Uterus (tissue), 4 donors: ENCODE data around the gene PTPN23. TPM values are rescaled to one million over a fixed set of nuclear protein-coding genes. Genes with fewer than 3 reads are reported as not detected.

Source experiments
- DNase-seq, 2 donors: peaks; one replicate each; pipeline ENCODE4 v3.0.0-alpha.2; 2019 to 2020
- H3K27ac ChIP-seq, 2 donors: fragments of 200-600 bp; sonication (generic); 1 replicate in 1 of 2; 2 replicates in 1 of 2; pipeline ENCODE4 v1.5.1; 2016 to 2018
- H3K27me3 ChIP-seq, 2 donors: fragments of 200-600 bp; sonication (generic); one replicate each; pipeline ENCODE4 v1.5.1; 2018 to 2019; ENCODE audit warnings: control low read depth in 1 of 2
- H3K36me3 ChIP-seq, 2 donors: fragments of 200-600 bp; sonication (generic); one replicate each; pipeline ENCODE4 v1.5.1; 2019; ENCODE audit warnings: control low read depth in 1 of 2
- H3K4me1 ChIP-seq, 2 donors: fragments of 200-600 bp; sonication (generic); one replicate each; pipeline ENCODE4 v1.5.1; 2018 to 2019; ENCODE audit warnings: control low read depth in 1 of 2
- H3K4me3 ChIP-seq, 2 donors: fragments of 200-600 bp; sonication (generic); 1 replicate in 1 of 2; 2 replicates in 1 of 2; pipeline ENCODE4 v1.5.1; 2018 to 2019; ENCODE audit warnings: mild to moderate bottlenecking in 1 of 2
- H3K9me3 ChIP-seq, 2 donors: fragments of 200-600 bp; sonication (generic); one replicate each; pipeline ENCODE4 v1.5.1; 2019; ENCODE audit warnings: control low read depth in 1 of 2
- CTCF ChIP-seq, 4 experiments: fragments of 200-600 bp in 2 of 4; fragments of 450-650 bp in 2 of 4; sonication (generic) in 2 of 4; IDR thresholded peaks; one replicate each; pipeline ENCODE4 v1.5.1; 2016 to 2019; ENCODE audit warnings: antibody characterized with exemption in 4 of 4, mild to moderate bottlenecking in 2 of 4, moderate library complexity in 1 of 4
- POLR2A ChIP-seq, 2 donors: fragments of 450-650 bp; IDR thresholded peaks; one replicate each; pipeline ENCODE4 v1.6.1; 2016; ENCODE audit warnings: antibody characterized with exemption in 2 of 2, mild to moderate bottlenecking in 1 of 2, moderate library complexity in 1 of 2
- intact Hi-C: fragments of 100-400 bp; cut with DNase I; formaldehyde crosslinking; loops from one replicate; pipeline ENCODE4 v1.15.1; 2023; ENCODE audit warnings: low total_unique reads
- total RNA-seq, 4 donors: library from RNA; depleted of rRNA in 3 of 4; stranded (reverse); fragments of >200 nt in 3 of 4; gene quantifications; one replicate each; pipeline versions ENCODE4 v1.1.0 to v1.2.4, GENCODE V29; 2014 to 2023
- donor health status: DM: yes; HTN: yes; CAD: no.

PTPN23 gene
- total RNA-seq, 4 donors from 2014 or later: 5.1 to 51.6 (median 16.2) TPM

DNA sequence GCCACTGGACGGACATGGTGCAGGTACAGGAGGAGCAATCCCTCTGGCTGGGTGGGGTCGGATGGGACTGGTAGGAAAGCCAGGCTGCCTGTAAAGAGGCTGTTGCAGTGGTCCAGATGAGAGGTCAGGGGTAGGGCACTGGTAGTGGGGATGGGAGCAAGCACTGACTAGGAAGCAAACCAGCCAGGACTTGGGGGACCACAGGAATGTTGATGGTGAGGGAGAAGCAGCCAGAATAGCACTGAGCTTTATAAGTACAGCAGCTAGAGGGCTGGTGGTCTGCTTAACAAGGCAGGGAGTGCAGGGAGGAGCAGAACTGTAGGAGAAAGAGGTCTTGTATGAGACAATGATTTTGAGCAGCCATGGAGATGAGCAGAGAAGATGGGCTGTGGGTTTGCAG lies 38.7 kb upstream of the PTPN23 start:
- Histone ChIP-seq H3K36me3 (no peaks in the 10 kb centered on the region), H3K27me3 (no peaks in the 10 kb centered on the region), H3K4me1 (no peaks in the 10 kb centered on the region), H3K27ac (no peak overlapping the region), H3K9me3 (no peaks in the 10 kb centered on the region), H3K4me3 (no peak overlapping the region)
- intact Hi-C loops: no loop called here
- DNase-seq: no peak
- TF ChIP-seq POLR2A (IDR thresholded peaks at IDR 0.05) (no peak), CTCF (IDR thresholded peaks at IDR 0.05) (no peak)

DNA sequence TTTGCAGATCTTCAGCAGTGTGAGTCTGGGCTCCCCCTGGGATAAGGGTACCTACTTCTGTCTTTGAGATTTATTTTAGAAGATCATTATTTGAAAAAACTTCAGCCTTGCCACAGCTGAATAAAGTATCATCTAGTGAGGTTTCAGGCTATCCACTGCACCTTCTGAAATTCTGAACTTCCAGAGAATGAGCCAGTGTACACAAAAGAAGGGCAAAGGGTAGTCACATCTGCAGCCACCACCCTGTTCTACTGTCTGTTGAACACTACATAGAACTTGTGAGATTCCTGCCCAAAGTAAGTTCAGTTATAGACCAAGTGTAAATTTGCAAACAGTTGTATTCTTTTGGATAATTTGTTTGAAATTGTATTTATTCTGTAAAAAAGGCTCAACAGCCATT lies 38.0 kb upstream of the PTPN23 start:
- no peaks in the 10 kb centered on the region for H3K9me3 ChIP-seq
- H3K36me3 ChIP-seq: no peaks in the 10 kb centered on the region
- intact Hi-C loops: no loop called here
- no peak overlapping the region for H3K4me3 ChIP-seq
- no peak for DNase-seq
- no peak overlapping the region for H3K27ac ChIP-seq
- TF ChIP-seq CTCF (IDR thresholded peaks at IDR 0.05) (no peak), POLR2A (IDR thresholded peaks at IDR 0.05) (no peak)
- H3K4me1 ChIP-seq: no peaks in the 10 kb centered on the region
- no peaks in the 10 kb centered on the region for H3K27me3 ChIP-seq

DNA sequence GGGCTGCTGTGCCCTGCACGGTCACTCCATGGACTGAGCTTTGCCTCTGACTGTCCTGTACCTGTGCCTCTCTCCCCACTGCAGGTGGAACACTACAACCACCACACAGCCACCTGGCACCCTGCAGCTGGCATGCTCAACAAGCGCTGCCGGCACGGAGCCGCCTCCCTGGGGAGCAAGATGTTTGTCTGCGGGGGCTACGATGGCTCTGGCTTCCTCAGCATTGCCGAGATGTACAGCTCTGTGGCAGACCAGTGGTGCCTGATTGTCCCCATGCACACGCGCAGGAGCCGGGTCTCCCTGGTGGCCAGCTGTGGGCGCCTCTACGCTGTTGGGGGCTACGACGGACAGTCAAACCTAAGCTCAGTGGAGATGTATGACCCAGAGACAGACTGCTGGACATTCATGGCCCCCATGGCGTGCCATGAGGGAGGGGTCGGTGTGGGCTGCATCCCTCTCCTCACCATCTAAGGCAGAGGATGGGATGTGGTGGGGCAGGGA lies 37.3 kb upstream of the PTPN23 start:
- Histone ChIP-seq H3K4me1 (no peaks in the 10 kb centered on the region), H3K4me3 (no peak overlapping the region), H3K36me3 (no peaks in the 10 kb centered on the region), H3K27me3 (no peaks in the 10 kb centered on the region), H3K27ac (no peak overlapping the region), H3K9me3 (no peaks in the 10 kb centered on the region)
- no peak for DNase-seq
- TF ChIP-seq POLR2A (IDR thresholded peaks at IDR 0.05) (no peak), CTCF (IDR thresholded peaks at IDR 0.05) (no peak)
- intact Hi-C loops: no loop called here

- peak in 1 of 2 donors; percentile 26 for DNase-seq
- Histone ChIP-seq H3K4me3 (no peak overlapping the region), H3K27ac (no peak overlapping the region), H3K27me3 (no peaks in the 10 kb centered on the region), H3K9me3 (no peaks in the 10 kb centered on the region), H3K36me3 (no peaks in the 10 kb centered on the region), H3K4me1 (no peaks in the 10 kb centered on the region)
- TF ChIP-seq CTCF (IDR thresholded peaks at IDR 0.05): no peak
- no peak for TF ChIP-seq POLR2A (IDR thresholded peaks at IDR 0.05)
- intact Hi-C loops: no loop called here
Observed at GRCh38 chr3:47344971-47345370, 35.9 kb upstream of the PTPN23 start.

DNA sequence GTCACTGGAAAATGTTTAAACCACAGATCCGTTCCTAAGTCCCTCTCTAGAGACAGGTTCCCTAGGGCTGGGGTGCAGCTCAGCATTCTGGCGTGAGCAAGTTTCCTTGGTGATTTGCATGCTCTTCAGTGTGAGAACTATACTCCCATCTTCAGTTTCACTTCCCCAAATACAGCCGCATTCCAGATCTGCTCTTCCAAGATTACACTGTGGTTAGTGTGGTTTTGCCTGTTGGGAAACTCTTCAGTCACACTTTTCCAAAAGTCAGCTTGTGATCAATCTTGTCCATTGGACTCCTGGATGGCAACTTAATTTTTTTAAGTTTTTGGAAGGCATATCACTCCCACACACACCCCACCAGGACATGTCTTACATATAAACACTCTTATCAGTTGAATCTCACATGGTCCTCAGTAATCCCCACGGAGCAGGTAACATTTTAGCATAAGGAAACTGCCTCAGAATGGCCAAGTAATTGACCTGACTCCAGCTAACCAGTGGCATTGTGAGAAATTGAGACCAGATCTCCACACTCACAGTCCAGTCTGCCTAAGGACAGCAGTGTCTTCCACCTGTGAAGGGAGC lies 33.5 kb upstream of the PTPN23 start:
- TF ChIP-seq CTCF (IDR thresholded peaks at IDR 0.05) (no peak), POLR2A (IDR thresholded peaks at IDR 0.05) (no peak)
- no peaks in the 10 kb centered on the region for H3K4me1 ChIP-seq
- DNase-seq: no peak

More for the DNA sequence above, 33.5 kb upstream of the PTPN23 start:
- no peak overlapping the region for H3K4me3 ChIP-seq
- H3K27ac ChIP-seq: no peak overlapping the region
- H3K27me3 ChIP-seq: no peaks in the 10 kb centered on the region
- intact Hi-C loops: no loop called here
- H3K9me3 ChIP-seq: no peaks in the 10 kb centered on the region
- H3K36me3 ChIP-seq: no peaks in the 10 kb centered on the region
